Erythroblast (primary cell): ENCODE measurements around the gene UNCX.

Experiments
- GATA1 ChIP-seq: IDR thresholded peaks from 2 replicates; pipeline ENCODE4 v1.6.1; 2011; ENCODE audit warnings: low read depth, mild to moderate bottlenecking, control low read depth, low read length, moderate library complexity
- POLR2A ChIP-seq: IDR thresholded peaks from 2 replicates; pipeline ENCODE4 v1.6.1; 2011; ENCODE audit warnings: mild to moderate bottlenecking, low read length

GRCh38 chr7:1237704-1238255 is 5.1 kb downstream of the UNCX start:
- TF ChIP-seq POLR2A (no peak), GATA1 (no peak)
